HTERT RPE-1 (cell line): ENCODE results near the gene HDAC9.

ENCODE experiments used
- in situ Hi-C: fragments of 300-500 bp; cut with MboI; formaldehyde crosslinking; loops from 4 replicates; pipeline ENCODE4 v1.14.3; 2020; ENCODE audit warnings: low sequenced_read_pairs

HDAC9 gene

DNA sequence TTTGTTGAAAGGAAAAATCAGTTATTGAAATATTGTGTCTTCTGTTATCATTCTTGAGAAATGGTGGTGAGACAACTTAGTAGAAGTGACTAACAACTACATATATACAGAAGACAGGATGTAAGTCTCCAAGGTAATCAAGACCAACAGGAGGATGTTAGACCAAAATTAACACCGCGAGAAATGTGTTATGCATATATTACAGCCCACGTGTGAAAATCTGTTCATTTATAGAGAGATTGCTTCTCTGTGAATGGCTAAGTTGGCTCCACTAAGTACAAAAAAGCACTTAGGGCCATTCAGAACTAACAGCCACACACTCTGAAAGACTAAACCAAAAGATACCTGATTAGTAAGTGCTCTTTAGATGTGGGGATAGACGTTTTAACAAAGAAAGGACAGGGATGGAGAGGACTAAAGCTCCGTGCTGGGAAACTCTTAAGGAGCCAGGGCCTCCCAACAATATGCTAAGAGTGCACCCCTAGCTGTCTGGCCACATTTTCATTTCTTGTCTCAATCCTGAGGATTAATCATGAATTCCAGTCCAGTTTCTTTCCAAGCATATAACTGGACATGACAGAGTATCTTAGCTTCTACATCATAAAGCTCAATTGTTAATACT lies 26.5 kb downstream of the HDAC9 start:
- in situ Hi-C loops, result no loop called here

- in situ Hi-C loops, result no loop called here
Observed at GRCh38 chr7:18524248-18524647, 28.7 kb downstream of the HDAC9 start.

DNA sequence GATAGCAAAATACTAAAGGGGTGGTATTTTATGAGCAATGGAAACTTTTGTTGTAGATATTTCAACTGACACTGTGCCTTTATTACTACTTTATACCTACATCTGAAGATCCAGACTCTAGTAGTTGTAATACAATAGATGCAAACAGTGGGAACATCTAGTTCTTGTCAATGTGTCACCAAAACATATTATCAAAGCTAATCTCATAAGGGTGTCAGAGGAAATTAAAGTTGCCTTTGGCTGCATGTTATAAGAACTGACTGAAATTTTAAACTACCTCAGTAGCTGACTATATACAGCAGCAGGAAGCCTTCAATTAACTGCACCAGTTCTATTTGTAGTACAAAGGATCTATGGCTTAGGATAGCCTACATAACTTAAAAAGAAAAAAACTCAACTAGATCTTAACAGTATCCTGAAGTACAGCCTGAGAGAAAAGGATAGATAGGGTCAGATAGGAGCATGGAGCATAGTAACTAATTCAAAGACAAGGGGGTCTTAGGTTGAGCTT lies 30.9 kb downstream of the HDAC9 start:
- in situ Hi-C loops, result no loop called here

GRCh38 chr7:18529239-18529638 lies 33.7 kb downstream of the HDAC9 start:
- in situ Hi-C loops, result no loop called here

DNA sequence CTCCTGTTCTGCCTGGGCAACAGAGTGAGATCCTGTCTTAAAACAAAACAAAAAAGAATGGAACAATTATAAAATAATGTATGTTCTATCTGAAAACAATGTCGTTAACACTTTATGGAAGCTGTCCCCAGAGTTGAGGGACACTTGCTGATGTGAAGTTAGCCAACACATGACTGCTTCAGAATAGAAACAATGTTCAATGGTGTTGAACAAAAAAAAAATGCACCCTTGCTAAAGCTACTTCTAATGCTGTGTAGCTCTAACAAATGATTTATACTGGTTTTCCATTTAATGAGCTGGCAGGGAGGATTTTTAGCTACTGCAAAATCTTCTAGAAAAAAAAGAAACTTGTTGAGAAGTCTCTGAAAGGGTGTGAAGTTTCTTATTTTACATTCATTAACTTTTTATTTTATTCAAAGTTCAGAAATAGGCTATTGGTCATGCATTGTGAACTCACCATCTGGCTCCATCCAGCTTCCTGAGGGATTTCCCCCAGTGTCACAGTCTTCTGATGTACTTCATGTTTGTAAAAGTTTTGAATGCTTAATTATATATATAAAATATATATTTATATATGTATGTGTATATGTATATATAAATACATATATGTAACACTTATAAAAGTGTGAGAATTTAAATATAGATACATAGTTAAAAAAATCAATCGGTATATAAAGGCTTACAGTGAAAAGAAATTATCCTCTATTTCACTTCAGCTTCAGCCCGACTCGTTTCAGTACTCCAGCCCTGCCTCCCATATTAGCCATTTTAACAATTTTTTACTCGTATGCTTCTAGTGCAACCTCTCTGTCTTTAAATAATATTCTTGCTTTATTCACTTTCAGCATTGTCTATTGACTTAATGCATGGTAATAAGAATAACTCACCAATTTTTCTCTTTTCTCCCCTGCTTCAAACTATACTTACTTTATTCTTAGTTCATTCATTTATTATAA lies 35.0 kb downstream of the HDAC9 start:
- in situ Hi-C loops, result no loop called here

GRCh38 chr7:18531539-18531938 lies 36.0 kb downstream of the HDAC9 start:
- in situ Hi-C loops, result no loop called here

- in situ Hi-C loops, result no loop called here
Observed at GRCh38 chr7:18532813-18533212, 37.3 kb downstream of the HDAC9 start.

- in situ Hi-C loops, result no loop called here
Observed at GRCh38 chr7:18534481-18534880, 38.9 kb downstream of the HDAC9 start.

DNA sequence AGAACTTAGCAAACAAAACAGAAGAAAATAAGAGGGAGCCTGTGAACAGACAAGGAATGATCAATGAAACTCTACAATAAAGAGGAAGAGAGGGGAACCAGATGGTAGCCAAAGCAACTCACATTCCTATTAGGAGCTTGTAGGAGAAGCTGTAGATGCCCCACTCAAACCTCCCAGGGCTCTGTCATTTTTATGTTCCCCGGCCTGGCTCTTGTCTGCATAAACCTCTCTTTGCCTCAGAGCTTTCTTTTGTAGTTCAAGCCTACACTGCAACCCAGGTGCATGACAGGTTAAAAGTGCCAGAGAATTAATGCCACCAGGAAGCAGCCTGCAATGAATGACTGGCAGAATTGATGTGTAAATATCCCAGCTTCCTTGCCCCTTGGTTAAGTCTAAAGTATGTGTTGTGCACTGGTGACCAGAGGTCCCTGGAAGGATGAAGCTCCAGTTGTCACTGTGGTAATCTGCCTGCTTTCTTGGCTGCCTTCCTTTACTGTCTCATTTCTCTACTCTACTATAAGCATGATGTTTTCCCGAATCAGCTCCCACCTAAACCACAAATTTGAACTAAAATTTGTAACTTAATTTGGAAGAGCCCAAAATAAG lies 40.4 kb downstream of the HDAC9 start:
- in situ Hi-C loops, result no loop called here

DNA sequence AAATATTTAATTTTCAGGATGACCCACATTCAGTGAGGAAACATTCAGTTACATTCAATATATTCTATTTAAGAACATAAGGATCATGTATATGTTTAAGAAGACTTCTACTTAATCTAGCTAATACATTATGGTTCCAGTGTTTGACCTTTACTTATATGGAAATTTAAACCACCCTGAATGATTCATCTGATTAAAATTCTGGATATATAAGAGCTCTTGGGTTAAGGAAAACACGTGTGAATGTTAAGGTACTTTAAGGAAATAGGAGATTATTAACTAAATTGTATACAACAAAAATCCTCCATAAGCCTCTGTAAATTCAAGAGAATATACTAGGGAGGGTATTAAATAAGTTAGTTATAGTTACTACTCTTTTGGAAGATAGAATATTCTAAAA lies 40.9 kb downstream of the HDAC9 start:
- in situ Hi-C loops, result no loop called here

DNA sequence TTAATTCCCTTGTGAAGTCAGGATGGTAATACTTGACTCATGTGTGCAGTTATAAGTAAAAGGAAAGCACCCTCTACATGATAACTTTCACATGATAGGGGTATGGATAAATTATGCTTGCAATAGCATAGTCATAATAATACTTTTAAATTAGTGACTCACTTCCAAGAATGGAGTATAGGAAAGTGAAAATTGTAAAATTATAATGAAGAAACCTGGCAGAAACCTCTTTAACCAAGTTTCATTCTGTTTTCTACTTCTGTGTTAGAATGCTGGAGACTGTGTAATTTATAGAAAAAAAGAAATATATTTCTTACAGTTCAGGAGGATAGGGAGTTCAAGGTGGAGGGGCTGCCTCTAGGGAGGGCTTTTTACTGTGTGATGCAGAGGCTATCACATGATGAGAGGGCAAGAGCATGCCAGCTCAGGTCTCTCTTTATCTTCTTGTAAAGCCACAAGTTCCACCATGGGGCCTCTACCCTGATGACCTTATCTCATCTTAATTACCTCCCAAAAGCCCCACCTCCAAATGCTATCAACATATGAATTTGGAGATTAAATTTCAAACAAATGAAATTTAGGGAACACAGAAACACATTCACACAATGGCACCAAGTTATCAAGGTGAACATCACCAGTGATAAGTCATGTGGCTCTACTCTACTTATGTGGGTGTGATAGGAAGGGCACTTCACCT lies 43.2 kb downstream of the HDAC9 start:
- in situ Hi-C loops, result no loop called here

DNA sequence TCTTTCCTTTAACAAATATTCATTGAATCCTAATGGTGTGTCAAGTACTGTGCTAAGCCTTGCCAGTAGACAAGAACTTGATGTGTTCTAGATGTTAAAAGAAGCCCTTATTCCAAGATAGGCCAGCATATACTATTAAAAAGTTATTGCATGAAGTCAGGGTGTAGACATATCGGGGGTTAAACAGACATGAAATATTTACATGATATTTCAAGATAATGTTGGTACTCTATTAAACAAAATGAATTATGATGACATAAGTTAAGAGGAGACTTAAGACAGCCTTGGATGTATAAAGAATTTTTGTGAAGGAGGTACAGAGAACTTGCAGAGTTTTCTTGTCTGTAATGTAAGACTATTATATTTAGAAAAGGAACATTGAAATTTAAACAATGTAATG lies 44.8 kb downstream of the HDAC9 start:
- in situ Hi-C loops, result no loop called here

DNA sequence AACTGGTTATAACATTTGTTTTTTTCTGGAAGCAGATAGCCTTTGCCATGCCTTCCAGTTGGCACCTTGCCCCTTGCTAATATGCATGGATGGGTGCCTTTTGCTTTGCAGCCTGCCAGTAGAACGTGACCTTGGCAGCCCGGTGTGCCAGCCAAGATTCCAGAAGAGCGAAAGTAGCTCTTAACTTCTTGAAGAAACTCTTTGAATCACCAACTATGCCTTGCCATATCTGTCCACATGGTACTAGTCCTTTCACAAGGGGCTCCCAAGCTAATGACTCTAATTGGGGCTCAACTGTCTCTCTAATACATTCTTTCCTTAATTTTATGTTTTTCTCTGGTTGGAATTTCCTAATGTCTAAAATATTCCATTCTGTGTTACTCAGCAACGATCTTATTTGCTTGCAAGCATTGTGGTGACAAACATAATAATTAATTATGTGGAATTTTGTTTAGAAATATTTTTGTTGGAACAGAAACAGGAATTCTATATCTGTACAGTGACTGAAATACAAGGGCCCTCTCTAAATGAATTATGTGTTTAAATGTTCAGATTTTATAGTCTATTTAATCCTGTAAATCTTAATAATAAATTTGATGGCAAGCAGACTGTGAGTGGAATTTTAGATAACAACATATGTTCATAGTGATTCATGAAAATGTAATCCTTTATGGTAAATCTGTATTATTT lies 45.8 kb downstream of the HDAC9 start:
- in situ Hi-C loops, result no loop called here

- in situ Hi-C loops, result no loop called here
Observed at GRCh38 chr7:18541871-18542212, 46.3 kb downstream of the HDAC9 start.

DNA sequence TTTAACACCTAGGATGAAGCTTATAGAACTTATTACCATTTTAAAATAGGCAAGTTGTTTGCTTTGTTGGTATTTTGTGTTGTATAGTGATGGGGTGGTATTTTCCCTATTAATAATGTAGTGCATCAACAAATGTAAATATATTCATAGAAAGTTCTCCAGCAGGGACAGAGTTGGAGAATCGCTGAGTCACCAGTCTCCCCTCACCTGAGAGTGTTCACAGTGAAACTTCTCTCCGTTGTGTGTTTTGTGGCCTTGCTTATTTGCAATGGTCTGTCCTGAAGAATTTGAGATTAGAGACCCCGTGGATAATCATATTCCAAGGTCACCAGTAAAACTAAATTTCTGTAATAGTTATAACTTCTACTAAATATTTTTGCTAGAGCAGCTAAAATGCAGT lies 51.0 kb downstream of the HDAC9 start:
- in situ Hi-C loops, result no loop called here

GRCh38 chr7:18547509-18548187 lies 52.1 kb downstream of the HDAC9 start:
- in situ Hi-C loops, result no loop called here

GRCh38 chr7:18548534-18548933 lies 53.0 kb downstream of the HDAC9 start:
- in situ Hi-C loops, result no loop called here

- in situ Hi-C loops, result no loop called here
Observed at GRCh38 chr7:18550574-18550973, 55.0 kb downstream of the HDAC9 start.

DNA sequence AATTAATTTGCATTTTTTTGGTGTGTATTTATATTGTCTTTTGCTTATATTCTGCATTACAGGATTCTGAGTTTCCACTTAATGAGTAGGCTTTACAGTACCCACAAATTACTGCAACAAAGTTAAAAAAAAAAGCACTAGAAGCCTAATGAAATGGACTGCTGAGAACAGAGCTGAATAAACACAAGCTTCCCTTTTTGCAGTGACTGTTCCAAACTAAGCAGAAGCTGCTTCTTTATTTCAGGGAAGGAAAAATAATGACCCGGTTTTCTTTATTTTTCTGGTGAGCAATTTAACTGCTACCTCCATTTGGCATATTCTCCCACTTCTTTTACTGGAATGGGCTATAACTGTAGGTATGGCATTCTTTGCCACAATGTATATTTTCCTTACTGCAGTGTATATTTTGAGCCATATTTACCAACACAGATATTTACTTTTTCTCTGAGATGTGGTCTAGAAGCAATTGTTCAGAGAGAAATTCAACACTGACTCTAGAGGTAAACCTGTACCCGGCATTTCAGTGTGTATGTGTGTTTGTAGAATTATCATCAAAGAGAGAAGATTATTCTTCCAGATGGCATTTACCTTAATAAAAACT lies 56.9 kb downstream of the HDAC9 start:
- in situ Hi-C loops, result no loop called here
